HG02852 (cell line): Measurements from ENCODE around the gene ZNF580.

ENCODE experiments used
- ATAC-seq: cut with Tn5 transposase; IDR thresholded peaks from one replicate; pipeline ENCODE4 v1.9.1; 2021; ENCODE audit warnings: mild to moderate bottlenecking, moderate library complexity; ENCODE audit not compliant: unreplicated experiment

The ZNF580 gene

DNA sequence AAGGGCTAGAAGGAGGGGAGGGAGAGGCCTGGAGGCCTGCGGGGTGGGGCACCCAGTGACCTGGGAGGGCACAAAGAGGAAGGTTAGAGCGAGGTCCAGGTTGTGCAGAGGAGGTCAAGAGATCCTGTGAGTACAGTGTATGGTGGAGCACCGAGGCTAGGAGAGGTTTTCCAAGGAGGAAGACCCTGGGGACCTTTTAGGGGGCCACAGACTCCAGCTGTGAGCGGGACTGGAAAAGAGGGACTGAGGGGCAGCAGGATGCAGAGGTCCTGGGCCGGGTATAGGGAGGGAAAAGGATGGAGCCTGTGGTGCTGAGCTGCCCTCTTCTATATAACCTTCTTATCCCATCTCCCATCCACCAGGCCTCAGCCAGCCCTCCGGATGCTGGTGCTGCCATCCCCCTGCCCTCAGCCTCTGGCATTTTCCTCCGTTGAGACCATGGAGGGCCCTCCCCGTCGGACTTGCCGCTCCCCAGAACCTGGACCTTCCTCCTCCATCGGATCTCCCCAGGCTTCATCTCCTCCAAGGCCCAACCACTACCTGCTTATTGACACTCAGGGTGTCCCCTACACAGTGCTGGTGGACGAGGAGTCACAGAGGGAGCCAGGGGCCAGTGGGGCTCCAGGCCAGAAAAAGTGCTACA, 3.5 kb downstream of the ZNF580 start:
- ATAC-seq, result no peak

DNA sequence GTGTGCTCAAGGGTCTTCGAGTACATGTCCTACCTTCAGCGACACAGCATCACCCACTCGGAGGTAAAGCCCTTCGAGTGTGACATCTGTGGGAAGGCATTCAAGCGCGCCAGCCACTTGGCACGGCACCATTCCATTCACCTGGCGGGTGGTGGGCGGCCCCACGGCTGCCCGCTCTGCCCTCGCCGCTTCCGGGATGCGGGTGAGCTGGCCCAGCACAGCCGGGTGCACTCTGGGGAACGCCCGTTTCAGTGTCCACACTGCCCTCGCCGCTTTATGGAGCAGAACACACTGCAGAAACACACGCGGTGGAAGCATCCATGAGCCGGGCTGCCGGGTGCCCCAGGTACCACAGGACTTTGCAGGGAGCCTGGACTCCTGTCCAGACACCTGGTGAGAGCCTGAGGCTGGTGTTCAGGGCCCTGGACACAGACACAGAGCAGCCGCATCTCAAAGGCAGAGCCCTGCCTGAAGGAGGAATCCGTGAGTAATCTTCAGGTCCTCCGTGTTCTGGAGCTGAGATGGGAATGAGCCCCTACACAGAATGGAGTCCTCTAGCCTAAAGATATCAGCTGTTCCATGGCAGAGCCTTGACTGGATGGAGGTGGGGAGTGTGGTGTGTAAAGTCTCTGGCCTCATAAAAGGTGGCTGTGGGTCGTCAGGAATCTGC, 4.2 kb downstream of the ZNF580 start:
- ATAC-seq, result no peak

DNA sequence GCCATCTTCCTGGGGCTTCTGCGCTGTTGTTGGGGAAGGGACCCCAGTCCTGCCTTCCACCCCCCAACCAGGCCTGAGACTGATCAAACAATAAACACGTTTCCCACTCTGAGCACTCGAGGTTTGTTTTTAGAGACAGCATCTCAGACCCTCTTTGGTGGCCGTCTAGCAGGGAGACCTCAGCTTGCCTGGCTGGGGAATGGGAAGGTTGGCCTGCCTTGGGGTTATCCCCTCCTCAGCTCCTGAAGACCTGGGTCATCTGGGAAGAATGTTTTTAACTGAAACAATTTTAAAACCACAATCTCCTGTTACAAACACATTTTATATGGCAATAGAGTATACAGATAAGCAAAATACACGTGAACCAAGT, 4.7 kb downstream of the ZNF580 start:
- ATAC-seq, result no peak

DNA sequence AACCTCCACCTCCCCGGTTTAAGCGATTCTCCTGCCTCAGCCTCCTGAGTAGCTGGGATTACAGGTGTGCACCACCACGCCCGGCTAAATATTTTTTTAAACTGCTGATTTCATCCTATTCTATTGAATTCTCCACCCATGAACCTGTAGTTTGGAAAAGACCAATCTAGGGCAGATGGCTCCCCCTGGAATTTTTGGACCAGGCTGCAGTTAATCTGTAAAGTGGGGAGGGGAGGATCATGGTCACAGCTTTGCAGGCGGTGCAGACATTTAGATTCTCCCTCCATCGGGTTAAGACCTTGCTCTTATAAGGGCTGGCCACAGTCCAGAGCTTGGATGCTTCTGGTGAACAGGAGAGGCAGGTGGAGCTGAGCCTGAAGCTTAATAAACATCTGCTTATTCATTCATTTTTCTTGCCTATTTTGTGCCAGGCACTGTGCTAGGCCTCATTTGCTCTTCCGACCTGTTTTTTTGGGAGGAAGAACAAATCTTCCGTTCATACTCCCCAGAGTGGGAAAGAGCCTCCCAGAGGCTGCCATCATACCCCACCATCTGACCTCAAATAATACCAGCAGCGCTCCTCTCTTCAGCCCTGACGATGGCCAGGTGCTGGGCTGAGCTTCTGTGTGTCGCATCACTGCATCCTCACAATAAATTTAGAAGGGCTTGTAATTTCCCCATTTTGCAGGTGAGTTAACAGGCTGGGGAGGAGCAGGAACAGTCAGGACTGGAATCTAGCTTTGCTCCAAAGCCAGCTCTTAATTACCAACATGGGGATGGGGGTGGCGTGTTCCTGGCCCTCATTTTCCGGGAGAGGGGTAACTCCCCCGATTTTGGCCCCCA, 6.3 kb downstream of the ZNF580 start:
- ATAC-seq, result no peak

DNA sequence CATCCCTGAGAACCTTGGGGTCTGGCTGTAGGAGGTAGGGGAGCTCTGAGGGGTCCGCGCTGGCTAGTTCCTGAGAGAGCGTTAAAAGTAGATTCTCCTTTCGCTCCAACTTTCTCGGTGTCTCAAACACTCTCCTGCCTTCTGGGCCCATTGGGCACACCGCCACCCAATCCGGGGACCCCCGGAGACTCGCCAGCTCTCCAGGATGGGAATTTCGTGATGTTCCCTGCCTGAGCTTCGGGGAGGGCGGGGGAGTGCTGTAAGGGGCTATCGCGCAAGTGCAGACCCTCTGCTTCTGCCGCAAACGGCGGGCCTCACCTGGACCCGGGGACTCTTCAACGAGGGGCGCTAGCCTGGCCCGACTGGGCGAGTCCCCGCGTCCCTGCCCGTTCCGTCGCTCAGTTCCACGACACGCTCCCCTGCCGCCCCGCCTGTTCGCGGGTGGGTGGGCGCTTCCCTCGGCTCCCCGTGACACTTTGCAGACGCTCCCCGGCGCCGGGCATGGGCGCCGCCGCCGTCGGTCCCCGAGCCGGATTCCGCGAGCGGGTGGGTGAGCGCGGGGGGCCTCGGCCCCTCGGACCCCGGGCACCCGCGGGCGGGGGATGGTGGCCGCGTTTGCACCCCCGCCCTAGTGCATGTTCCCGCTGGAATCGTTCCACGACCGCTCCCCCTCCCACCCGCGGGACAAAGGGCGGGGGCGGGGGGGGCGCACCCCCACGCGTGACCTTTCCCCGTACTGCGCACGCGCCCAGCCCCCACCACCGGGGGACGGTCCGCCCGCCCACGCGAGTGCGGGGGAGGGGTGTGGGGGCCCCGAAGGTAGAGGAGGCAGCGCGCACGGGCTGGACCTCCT, 7.2 kb downstream of the ZNF580 start, which contains the start of gene CCDC106:
TSS of gene CCDC106 (plus strand) at position 481 of the 853 bp plus-strand sequence. CDS start 835 bp downstream, outside the sequence.
- ATAC-seq, result no peak

DNA sequence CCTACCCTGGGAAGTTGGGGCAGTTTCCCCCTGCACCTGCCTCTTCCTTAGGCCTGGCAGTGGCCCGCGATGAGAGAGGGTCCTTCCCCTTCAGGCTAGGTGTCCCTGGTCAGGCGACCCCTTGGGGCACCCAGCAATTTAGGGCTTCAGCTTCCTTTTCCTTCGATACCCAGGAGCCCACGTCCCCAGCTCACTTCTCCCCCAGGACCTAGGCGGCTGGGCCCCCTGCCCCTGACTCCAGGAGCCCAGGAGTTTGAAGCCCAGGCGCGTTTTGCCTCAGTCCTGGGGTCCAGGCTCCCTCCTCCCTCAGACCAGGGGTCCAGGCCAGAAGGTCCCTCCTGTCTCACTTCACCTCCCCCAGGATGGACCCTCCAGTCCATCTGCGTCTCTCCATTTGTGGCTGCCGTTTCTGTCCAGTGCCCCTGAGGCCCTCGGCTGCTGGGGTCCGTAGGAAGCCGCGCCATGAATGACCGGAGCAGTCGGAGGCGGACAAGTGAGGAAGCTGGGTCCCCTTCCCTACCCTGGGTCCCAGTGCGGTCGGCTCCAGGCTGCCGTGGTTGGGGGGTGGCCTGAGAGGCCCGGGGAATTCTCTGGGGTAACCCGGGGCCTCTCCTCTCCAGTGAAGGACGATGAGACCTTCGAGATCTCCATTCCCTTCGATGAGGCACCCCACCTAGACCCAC, 7.9 kb downstream of the ZNF580 start:
- no peak for ATAC-seq

DNA sequence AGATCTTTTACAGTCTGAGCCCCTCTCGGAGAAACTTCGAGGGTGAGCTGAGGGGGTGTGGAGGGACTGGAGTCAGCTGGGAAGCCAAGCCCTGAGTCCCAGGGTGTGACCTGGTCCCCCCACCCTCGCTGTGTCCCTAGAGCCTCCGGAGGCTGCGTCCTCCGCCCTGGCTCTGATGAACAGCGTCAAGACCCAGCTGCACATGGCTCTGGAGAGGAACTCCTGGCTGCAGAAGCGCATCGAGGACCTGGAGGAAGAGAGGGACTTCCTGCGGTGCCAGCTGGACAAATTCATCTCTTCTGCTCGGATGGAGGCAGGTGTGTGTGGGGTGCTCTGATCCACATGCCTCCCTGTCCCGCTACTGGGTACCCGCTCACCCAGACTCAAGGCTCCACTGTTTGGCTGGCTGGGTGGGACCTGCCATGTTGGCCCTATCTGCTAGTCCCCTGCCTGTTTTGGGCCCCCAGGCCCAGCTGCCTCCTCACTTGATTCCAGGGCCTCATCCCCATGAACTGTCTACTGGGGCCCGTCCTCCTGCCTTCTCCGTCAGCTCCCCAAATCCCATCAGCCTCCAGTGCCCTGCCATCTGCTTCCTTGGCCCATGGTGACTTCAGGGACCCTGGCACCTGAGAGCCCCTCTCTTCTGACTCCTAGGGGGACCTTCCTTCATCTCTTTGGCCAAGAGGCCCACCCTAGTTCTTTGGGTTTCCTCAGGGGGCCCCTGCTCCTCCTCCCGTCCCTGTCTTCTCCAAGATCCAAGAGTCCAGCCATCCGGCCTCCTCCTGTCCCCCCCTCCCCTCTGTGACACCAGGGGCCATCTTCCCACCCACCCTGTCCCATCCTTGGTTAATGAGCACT, 8.7 kb downstream of the ZNF580 start:
- ATAC-seq, result no peak

DNA sequence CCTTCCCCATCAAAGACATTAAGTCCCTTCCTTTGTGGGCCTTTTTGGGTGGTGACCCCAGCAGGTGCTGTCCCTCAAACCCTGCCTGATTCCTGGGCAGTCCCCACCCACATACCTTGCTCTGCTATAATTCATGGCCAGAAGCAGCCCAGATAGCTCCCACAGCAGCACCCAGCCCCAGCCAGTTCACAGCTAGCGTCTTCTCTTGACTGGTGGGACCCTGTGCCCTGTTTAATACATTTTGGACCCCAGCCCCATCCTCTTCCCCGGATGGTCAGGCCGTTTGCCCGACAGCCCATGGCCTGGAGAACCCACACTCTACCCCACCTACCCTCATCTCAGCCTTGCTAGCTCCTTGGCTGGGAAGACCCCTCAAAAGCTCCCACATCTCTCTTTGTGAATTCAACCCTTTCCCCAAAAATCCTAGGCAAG, 9.3 kb downstream of the ZNF580 start:
- ATAC-seq, result no peak

DNA sequence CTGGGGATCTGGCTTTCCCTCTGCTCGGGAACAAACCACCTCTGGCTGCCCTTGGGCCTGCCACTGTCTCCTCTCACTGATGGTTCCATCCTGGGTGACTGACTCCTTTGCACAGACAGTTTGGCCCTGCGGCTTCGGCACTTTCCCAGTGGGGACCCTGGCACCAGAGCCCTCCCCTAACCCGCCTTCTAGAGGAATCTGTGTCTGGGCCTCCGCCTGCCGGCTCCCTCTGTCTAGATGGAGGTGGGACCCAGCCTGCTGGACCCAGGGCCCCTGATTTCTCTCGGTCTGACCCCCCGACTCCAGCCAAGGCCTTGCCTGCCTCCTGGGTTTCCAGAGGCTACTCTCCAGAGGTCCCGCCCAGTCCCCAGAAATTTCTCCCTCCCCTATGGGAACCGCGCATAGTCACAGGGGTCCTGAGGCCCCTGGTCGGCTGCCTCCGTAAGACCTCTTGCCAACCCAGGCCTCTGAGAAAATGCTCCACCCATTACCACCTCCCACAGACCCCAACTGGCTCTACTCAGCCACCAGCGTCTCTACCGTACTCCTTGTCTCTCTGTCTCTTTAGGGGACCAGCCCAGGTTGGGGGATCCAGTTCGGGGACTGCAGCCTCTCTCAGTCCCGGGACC, 9.9 kb downstream of the ZNF580 start:
- no peak for ATAC-seq

GRCh38 chr19:55651236-55651635, 10.4 kb downstream of the ZNF580 start:
- ATAC-seq, result no peak

DNA sequence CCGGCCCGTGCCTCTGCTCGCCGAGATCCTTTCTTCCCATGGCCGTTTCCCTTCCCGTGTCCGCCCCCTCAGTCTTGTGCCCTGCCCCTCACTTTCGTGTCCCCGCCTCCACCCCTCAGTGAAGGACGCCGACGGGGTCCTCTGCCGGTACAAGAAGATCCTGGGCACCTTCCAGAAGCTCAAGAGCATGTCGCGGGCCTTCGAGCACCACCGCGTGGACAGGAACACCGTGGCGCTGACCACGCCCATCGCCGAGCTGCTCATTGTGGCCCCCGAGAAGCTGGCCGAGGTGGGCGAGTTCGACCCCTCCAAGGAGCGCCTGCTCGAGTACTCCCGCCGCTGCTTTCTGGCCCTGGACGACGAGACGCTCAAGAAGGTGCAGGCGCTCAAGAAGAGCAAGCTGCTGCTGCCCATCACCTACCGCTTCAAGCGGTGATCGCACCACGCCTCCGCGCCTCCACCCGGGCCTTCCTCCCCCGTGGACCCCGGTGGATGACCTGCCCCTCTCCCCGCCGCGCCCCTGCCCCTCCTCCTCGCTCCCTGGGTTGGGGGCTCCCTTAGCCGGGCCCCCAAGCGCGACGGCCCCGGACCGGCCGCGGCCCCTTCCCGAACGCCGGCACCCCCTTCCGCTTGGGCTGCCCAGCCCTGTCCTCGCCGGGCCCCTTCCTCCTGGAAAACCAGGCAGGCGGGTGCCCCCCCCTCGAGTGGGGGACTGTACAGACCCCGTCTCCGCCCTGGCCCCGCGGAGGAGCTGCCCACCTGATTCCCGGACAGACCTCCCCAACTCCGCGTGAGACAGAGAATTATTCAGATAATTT, 11.7 kb downstream of the ZNF580 start:
- no peak for ATAC-seq

DNA sequence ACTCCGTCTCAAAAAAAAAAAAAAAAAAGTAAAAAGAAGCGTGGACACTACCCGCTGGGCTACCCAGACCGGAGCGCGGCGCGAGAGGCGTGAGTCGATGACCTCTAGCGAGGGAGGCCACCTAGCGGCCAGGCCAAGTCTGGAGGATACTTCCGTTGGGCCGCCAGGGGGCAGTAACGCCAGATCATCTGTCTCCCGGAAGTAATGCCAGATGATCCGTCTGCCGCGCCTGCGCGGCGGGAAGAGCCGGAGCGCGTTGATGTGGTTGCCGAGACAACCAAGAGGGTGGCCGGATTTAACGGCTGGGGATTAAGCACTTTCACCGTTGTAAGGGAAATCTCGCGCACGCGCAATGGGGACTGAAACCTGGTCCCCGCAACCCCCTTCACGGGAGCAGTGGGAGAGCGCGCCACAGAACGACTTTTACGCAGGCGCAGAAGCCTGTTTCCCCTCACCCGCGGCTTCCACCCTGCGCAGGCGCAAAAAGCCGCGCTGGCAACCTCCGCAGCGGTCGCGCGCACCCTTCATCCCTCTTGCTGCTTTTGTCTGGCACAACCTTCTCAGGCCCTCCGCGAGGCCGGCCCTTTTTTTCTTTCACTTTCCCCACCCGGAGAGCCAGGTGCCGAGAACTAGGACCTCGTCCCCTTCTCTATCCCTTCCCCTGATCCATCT, 13.0 kb downstream of the ZNF580 start:
- peak; percentile 41 for ATAC-seq

DNA sequence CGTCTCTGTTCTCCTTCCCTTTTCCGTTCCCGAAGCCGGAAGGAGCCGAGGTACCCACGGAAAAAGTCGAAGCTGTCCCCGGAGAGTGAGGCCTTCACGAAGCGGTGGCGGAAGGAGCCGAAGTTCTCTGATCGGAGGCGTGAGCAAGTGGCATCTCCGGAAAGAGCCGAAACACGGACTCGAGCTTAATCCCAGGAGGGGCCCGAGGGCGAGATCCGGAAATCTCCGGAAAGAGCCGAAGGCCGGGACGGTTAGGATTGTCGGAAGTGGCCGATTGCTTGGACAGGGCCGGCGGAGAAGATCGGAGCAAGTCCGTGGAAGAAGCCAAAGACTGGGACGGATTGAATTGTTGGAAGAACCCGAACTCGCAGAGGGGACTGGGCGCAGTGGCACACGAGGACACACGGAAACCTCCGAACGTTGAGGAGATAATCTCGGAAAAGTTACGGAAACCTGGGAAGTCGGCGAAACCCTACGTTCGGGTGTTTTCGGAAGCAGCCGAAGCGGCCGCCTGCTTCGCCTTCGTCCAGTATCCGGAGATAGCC, 13.6 kb downstream of the ZNF580 start:
- ATAC-seq, result peak; percentile 55

- peak; percentile 30 for ATAC-seq
These were observed 14.3 kb downstream of the ZNF580 start, which contains the start of gene U2AF2 for GRCh38 chr19:55654868-55655647. Gene U2AF2, plus strand, starts transcription at chr19:55655035. Its CDS starts 70 bp downstream, at chr19:55655105.

DNA sequence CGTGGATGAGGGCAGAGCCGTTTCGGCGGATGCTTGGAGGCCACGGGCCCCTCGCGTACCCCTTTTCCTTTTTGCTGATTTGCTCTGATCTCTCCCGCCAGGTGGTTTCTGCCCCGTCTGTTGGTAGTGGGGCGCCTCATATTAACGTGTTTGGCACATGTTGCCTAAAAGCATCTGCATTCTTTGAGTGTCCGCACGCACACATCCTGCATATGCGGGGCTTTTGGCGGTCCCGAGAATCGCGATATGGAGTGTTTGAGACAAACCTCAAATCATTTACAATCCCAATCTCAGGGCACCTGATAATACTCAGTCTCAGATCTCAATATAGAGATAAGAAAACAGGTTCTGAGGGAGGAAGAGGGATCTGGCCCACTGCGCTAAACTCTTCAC, 14.8 kb downstream of the ZNF580 start:
- no peak for ATAC-seq

- ATAC-seq, result no peak
These were observed 15.8 kb downstream of the ZNF580 start for GRCh38 chr19:55656552-55656951.
